GM12878 (cell line): ENCODE measurements around the gene DNAJC16. TPM values are rescaled to one million over a fixed set of nuclear protein-coding genes. Genes with fewer than 3 reads are reported as not detected.

ENCODE experiments used
- ATAC-seq: fragments of 200-7000 bp; cut with Tn5 transposase; 3 replicates; pipeline ENCODE4 v1.9.1; 2020; ENCODE audit warnings: mild to moderate bottlenecking, moderate library complexity
- BruUV-seq: library from RNA; stranded (reverse); fragments of 400-500 nt; replicated peaks from 2 replicates; lab custom pipeline; 2021; lab: Mats Ljungman, UMichigan
- CTCF ChIA-PET: fragments of 300-600 bp; sonication (Branson Sonifier 250); formaldehyde crosslinking; extraction: SDS; loops from one replicate; lab custom pipeline; 2021; ENCODE audit warnings: inconsistent platforms; lab: Yijun Ruan, JAX
- POLR2A ChIA-PET: fragments of 350-600 bp; formaldehyde crosslinking; extraction: SDS; loops from one replicate; lab custom pipeline; 2021; ENCODE audit warnings: inconsistent platforms; lab: Charles Lee
- RAD21 ChIA-PET: fragments of 300-600 bp; sonication (Branson Sonifier 250); formaldehyde crosslinking; loops from one replicate; lab custom pipeline; 2023; ENCODE audit warnings: antibody characterized with exemption; ENCODE audit not compliant: unreplicated experiment; lab: Charles Lee
- SMC1A ChIA-PET: fragments of 300-600 bp; sonication (Branson Sonifier 250); formaldehyde crosslinking; loops from one replicate; lab custom pipeline; 2023; ENCODE audit not compliant: unreplicated experiment, uncharacterized antibody; lab: Charles Lee
- DNase-seq: peaks from one replicate; pipeline ENCODE4 v3.0.0-alpha.2; 2011; ENCODE audit warnings: low read depth, low spot score
- FAIRE-seq: peaks from 3 replicates; lab custom pipeline; 2011; peaks lifted over from hg19 to GRCh38; lab: Jason Lieb, UNC
- H2AFZ ChIP-seq: 2 replicates; pipeline ENCODE4 v1.6.0; 2011; ENCODE audit warnings: low read depth, low read length, control low read depth; ENCODE audit not compliant: control insufficient read depth
- H3K27ac ChIP-seq: 2 replicates; pipeline ENCODE4 v1.5.1; 2011; ENCODE audit warnings: control low read depth; ENCODE audit not compliant: control insufficient read depth, insufficient read depth
- H3K27me3 ChIP-seq, 2 experiments: replicated peaks in 1 of 2; 2 replicates each; pipeline versions ENCODE4 v1.6.0 to v1.6.1; 2011; ENCODE audit warnings: low read length in 1 of 2; ENCODE audit not compliant: control insufficient read depth in 2 of 2, insufficient read depth in 2 of 2
- H3K36me3 ChIP-seq, 2 experiments: 2 replicates each; pipeline ENCODE4 v1.5.1; 2011; ENCODE audit warnings: low read length in 1 of 2; ENCODE audit not compliant: control insufficient read depth in 2 of 2, insufficient read depth in 2 of 2
- H3K4me1 ChIP-seq: 2 replicates; pipeline ENCODE4 v1.6.1; 2011; ENCODE audit warnings: mild to moderate bottlenecking, low read length, moderate library complexity, mixed read lengths; ENCODE audit not compliant: control insufficient read depth, insufficient read depth
- H3K4me2 ChIP-seq: 2 replicates; pipeline ENCODE4 v1.6.0; 2011; ENCODE audit warnings: control low read depth; ENCODE audit not compliant: control insufficient read depth, insufficient read depth
- H3K4me3 ChIP-seq: fragments of 200-600 bp; sonication (generic); 2 replicates; pipeline ENCODE4 v1.5.1; 2016
- H3K79me2 ChIP-seq: 2 replicates; pipeline ENCODE4 v1.6.0; 2011; ENCODE audit warnings: low read length; ENCODE audit not compliant: control insufficient read depth, insufficient read depth
- H3K9ac ChIP-seq: 2 replicates; pipeline ENCODE4 v1.8.0; 2011; ENCODE audit warnings: low read length, control low read depth, mixed read lengths; ENCODE audit not compliant: control insufficient read depth, insufficient read depth
- H3K9me3 ChIP-seq: replicated peaks from 3 replicates; pipeline ENCODE4 v1.5.1; 2011; ENCODE audit warnings: mild to moderate bottlenecking, low read length; ENCODE audit not compliant: control insufficient read depth, insufficient read depth
- H4K20me1 ChIP-seq: 2 replicates; pipeline ENCODE4 v1.6.0; 2011; ENCODE audit not compliant: control insufficient read depth, insufficient read depth
- BACH1 ChIP-seq: fragments of 450-650 bp; IDR thresholded peaks from 2 replicates; pipeline ENCODE4 v1.6.1; 2017; ENCODE audit warnings: mild to moderate bottlenecking, borderline replicate concordance
- BMI1 ChIP-seq: fragments of 450-650 bp; IDR thresholded peaks from 2 replicates; pipeline ENCODE4 v1.6.1; 2016; ENCODE audit warnings: mild to moderate bottlenecking, moderate library complexity, borderline replicate concordance
- CBX5 ChIP-seq: sonication (generic); IDR thresholded peaks from 2 replicates; pipeline ENCODE4 v1.6.1; 2016; ENCODE audit warnings: low read depth, moderate library complexity, mild to moderate bottlenecking, inconsistent platforms
- CHD4 ChIP-seq: fragments of 200-600 bp; sonication (generic); IDR thresholded peaks from 2 replicates; pipeline ENCODE4 v1.6.1; 2016; ENCODE audit warnings: mild to moderate bottlenecking
- E2F8 ChIP-seq: fragments of 450-650 bp; IDR thresholded peaks from 2 replicates; pipeline ENCODE4 v1.6.1; 2018; ENCODE audit warnings: mild to moderate bottlenecking, low read depth, moderate library complexity; ENCODE audit not compliant: partially characterized antibody
- FOS ChIP-seq: IDR thresholded peaks from 3 replicates; pipeline ENCODE4 v1.6.1; 2011; ENCODE audit warnings: borderline replicate concordance; ENCODE audit not compliant: insufficient read length; ENCODE audit errors: extremely low read depth
- FOXK2 ChIP-seq: fragments of 450-650 bp; IDR thresholded peaks from 2 replicates; pipeline ENCODE4 v1.6.1; 2017; ENCODE audit warnings: mild to moderate bottlenecking, moderate library complexity
- HDAC6 ChIP-seq: fragments of 200-600 bp; sonication (generic); IDR thresholded peaks from one replicate; pipeline ENCODE4 v1.8.0; 2017; ENCODE audit warnings: antibody characterized with exemption; ENCODE audit not compliant: unreplicated experiment
- IKZF2 ChIP-seq, 2 experiments: fragments of 450-650 bp; IDR thresholded peaks; 2 replicates each; pipeline ENCODE4 v1.6.1; 2017; ENCODE audit warnings: mild to moderate bottlenecking in 2 of 2, moderate library complexity in 2 of 2
- MEF2B ChIP-seq: fragments of 450-650 bp; IDR thresholded peaks from 2 replicates; pipeline ENCODE4 v1.6.1; 2018; ENCODE audit warnings: mild to moderate bottlenecking, moderate library complexity; ENCODE audit not compliant: partially characterized antibody, poor library complexity, severe bottlenecking
- PAX5 ChIP-seq: IDR thresholded peaks from 2 replicates; pipeline ENCODE4 v1.6.1; 2011; ENCODE audit warnings: low read depth, low read length, borderline replicate concordance
- PKNOX1 ChIP-seq: fragments of 450-650 bp; IDR thresholded peaks from 2 replicates; pipeline ENCODE4 v1.6.1; 2016; ENCODE audit warnings: mild to moderate bottlenecking
- POLR2AphosphoS2 ChIP-seq: IDR thresholded peaks from 2 replicates; pipeline ENCODE4 v1.6.1; 2011; ENCODE audit warnings: low read depth, mild to moderate bottlenecking, low read length, improper control_type of control experiment, moderate library complexity
- RELA ChIP-seq: fragments of 450-650 bp; IDR thresholded peaks from 2 replicates; pipeline ENCODE4 v1.8.0; 2014; ENCODE audit warnings: borderline replicate concordance; ENCODE audit not compliant: partially characterized antibody
- SPI1 ChIP-seq: IDR thresholded peaks from 2 replicates; pipeline ENCODE4 v1.6.1; 2011; ENCODE audit warnings: low read depth, mild to moderate bottlenecking, low read length, moderate library complexity, borderline replicate concordance; ENCODE audit not compliant: insufficient read depth
- SREBF1 ChIP-seq: IDR thresholded peaks from 2 replicates; pipeline ENCODE4 v1.6.1; 2012; ENCODE audit warnings: mild to moderate bottlenecking, low read length
- TBL1XR1 ChIP-seq: IDR thresholded peaks from 2 replicates; pipeline ENCODE4 v1.6.1; 2012; ENCODE audit warnings: low read depth, low read length, improper control_type of control experiment
- ZNF24 ChIP-seq: fragments of 450-650 bp; IDR thresholded peaks from 2 replicates; pipeline ENCODE4 v1.6.1; 2017; ENCODE audit warnings: antibody characterized with exemption, mild to moderate bottlenecking
- WGBS: methylation state at CpG from one replicate; pipeline ENCODE4 v1.1.6; 2016; ENCODE audit warnings: low lambda C conversion rate; ENCODE audit not compliant: insufficient replicate concordance, insufficient coverage; ENCODE audit errors: missing lambda C conversion rate; 5-methylcytosine and 5-hydroxymethylcytosine counted together
- in situ Hi-C: fragments of 300-500 bp; cut with MboI; formaldehyde crosslinking; loops from 9 replicates; pipeline ENCODE4 v1.14.3; 2018; ENCODE audit warnings: mixed read lengths
- intact Hi-C: fragments of 100-400 bp; cut with micrococcal nuclease; formaldehyde crosslinking; loops from one replicate; pipeline ENCODE4 v1.14.2; 2022; ENCODE audit not compliant: unreplicated experiment
- polyA plus RNA-seq, 11 experiments: library from polyadenylated mRNA; depleted of rRNA in 4 of 11; unstranded in 6 of 11; stranded (reverse) in 5 of 11; fragments of >200 nt; fragmentation: Nextera tagmentation in 4 of 11; fragmentation: Illumina TruSeq in 1 of 11; extraction: Ambion mirVana in 4 of 11; extraction: Trizol in 1 of 11; gene quantifications; 1 replicate in 1 of 11; 2 replicates in 10 of 11; pipeline versions ENCODE4 v1.2.1 to v1.2.3, GENCODE V29; 2011 to 2016; ENCODE audit warnings: inconsistent platforms in 2 of 11, missing spikeins in 2 of 11, low read depth in 1 of 11
- total RNA-seq, 4 experiments: library from RNA; depleted of rRNA in 3 of 4; stranded (reverse); fragments of >200 nt in 3 of 4; fragmentation: Illumina TruSeq in 1 of 4; extraction: Trizol in 1 of 4; gene quantifications; 2 replicates each; pipeline versions ENCODE4 v1.2.1 to v1.2.3, GENCODE V29; 2013 to 2021

DNAJC16 gene
- total and polyA plus RNA-seq, 10 of the 15 experiments (the other 5 are each of a cell fraction or from before 2014, with no cell fraction given) = 2.4 to 12.7 (median 7.8) TPM

- in situ Hi-C loops = no loop called here
- H4K20me1 ChIP-seq = no peaks in the 10 kb centered on the region
- DNase-seq (no peak), ATAC-seq (no peak), FAIRE-seq (peak; percentile 13)
- peak overlapping the region; percentile 79 for H3K9ac ChIP-seq
- TSS peak; percentile 76 for BruUV-seq
- ChIA-PET CTCF (interaction anchor here (1.0 kb wide), 1 partner anchor 218 kb away, joined by 3 read pairs; no protein-coding TSS in a partner anchor), SMC1A (interaction anchor here (0.6 to 1.3 kb wide), 3 partner anchors 8 to 1502 kb away, joined by 3 to 4 read pairs (median 3); no protein-coding TSS in a partner anchor), RAD21 (interaction anchor here (0.6 to 0.7 kb wide), 2 partner anchors 49 to 162 kb away, joined by 3 read pairs; no protein-coding TSS in a partner anchor), POLR2A (interaction anchor here (1.0 to 1.3 kb wide), 2 partner anchors 10 to 24 kb away, joined by 3 read pairs; no protein-coding TSS in a partner anchor)
- intact Hi-C loops = loop anchor here (10.0 kb wide), 2 partner anchors 321 to 451 kb away; partner anchors contain the start of genes SPEN and ZBTB17
- TF ChIP-seq RELA (peak; percentile 44), POLR2AphosphoS2 (0 out of 2 replicates have a peak, but pooled peaks have one; percentile 1), HDAC6 (no peak), TBL1XR1 (no peak), E2F8 (no peak), BACH1 (no peak), ZNF24 (no peak), SREBF1 (no peak), BMI1 (no peak), CBX5 (no peak), PAX5 (no peak), SPI1 (peak; percentile 58; the same call in 1 of the 2 replicates), PKNOX1 (no peak), MEF2B (no peak), FOS (no peak), FOXK2 (no peak), CHD4 (no peak), IKZF2 (IDR thresholded peaks at IDR 0.05) (peak in 1 of 2 experiments; percentile 7; a peak in 1 of 4 replicates)
- H3K4me1 ChIP-seq = peaks cover 9% of the 10 kb centered on the region; the same call in 1 of the 2 replicates
- H3K9me3 ChIP-seq = no peaks in the 10 kb centered on the region
- no peaks in the 10 kb centered on the region for H3K36me3 ChIP-seq
- peaks cover 13% of the 10 kb centered on the region for H3K79me2 ChIP-seq
- peak overlapping the region; percentile 95 for H3K4me3 ChIP-seq
- no peaks in the 10 kb centered on the region for H3K27me3 ChIP-seq
- peak overlapping the region; percentile 76 for H2AFZ ChIP-seq
- H3K4me2 ChIP-seq = peak overlapping the region; percentile 82
- H3K27ac ChIP-seq = peak overlapping the region; percentile 70
- 16% methylated on average over 18 of the region's 18 CpGs for WGBS
Measured at GRCh38 chr1:15523104-15524020, 3.3 kb upstream of the DNAJC16 start.
